VCaP (cell line): ENCODE results near the gene SYNPO.
A peak's percentile ranks its signal among the peaks of the same experiment; 100 is the strongest.

Experiments used
- H3K27ac ChIP-seq: fragments of 450-650 bp; 2 replicates; pipeline ENCODE4 v1.5.1; 2017
- TF ChIP-seq, protein P1 (sequence below): fragments of 450-650 bp; conservative IDR thresholded peaks from 2 replicates; pipeline ENCODE4 v1.5.1; 2017; ENCODE audit warnings: mild to moderate bottlenecking, moderate library complexity

Gene SYNPO

DNA sequence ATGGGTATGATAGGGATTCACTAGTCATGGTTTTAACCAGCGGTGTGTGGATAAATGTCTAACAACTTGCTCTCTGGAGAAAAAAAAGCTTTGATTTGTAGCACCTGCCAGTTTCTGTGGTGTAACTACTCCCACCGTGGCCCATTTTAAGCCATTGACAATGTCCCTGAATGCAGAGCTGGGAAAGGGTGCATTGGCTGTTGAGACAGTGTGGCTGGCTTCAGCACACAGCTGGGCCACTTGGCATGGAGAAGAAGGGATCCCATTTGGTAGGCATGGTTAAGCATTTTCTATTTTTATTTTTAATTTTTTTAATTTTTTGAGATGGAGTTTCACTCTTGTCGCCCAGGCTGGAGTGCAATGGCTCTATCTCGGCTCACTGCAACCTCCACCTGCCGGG lies 31.5 kb upstream of the SYNPO start:
- TF ChIP-seq, protein P1, sequence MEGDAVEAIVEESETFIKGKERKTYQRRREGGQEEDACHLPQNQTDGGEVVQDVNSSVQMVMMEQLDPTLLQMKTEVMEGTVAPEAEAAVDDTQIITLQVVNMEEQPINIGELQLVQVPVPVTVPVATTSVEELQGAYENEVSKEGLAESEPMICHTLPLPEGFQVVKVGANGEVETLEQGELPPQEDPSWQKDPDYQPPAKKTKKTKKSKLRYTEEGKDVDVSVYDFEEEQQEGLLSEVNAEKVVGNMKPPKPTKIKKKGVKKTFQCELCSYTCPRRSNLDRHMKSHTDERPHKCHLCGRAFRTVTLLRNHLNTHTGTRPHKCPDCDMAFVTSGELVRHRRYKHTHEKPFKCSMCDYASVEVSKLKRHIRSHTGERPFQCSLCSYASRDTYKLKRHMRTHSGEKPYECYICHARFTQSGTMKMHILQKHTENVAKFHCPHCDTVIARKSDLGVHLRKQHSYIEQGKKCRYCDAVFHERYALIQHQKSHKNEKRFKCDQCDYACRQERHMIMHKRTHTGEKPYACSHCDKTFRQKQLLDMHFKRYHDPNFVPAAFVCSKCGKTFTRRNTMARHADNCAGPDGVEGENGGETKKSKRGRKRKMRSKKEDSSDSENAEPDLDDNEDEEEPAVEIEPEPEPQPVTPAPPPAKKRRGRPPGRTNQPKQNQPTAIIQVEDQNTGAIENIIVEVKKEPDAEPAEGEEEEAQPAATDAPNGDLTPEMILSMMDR = no peak

DNA sequence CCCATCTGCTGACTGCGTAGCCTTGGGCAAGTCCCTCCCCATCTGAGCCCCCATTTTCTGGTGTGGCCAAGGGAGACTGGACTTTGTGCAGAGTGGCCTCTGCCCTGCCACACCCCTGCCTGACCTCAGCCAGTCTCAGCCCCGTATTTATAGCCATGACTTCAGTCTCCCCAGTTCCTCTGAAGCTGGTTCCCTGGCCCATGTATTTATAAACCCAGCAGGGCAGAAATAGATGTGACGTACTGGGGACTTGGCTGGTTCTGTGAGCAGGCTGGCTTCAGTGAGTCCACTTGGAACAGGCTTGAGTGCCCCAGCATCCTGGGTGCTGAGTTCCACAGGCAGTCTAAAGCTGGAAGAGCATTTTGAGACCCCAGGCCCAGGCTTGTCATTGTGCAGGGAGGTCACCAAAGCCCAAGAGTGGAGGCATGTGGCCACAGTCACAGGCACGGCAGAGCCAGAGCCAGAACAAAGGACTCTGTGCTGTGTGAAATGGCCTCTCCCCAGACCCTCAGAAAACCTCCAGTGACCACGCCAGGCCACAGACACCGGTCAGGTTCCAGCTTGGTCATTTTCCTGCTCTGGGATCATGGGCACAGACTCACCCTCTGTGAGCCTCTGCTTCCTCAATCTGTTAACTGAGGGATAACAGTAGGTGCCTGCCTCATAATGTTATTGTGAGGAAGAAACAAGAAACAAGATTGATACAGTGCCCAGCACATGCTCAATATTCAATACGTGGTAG lies 30.4 kb upstream of the SYNPO start:
- TF ChIP-seq, protein P1 = no peak
- H3K27ac ChIP-seq = no peak overlapping the region

More for the DNA sequence above, 31.5 kb upstream of the SYNPO start:
- no peak overlapping the region for H3K27ac ChIP-seq

DNA sequence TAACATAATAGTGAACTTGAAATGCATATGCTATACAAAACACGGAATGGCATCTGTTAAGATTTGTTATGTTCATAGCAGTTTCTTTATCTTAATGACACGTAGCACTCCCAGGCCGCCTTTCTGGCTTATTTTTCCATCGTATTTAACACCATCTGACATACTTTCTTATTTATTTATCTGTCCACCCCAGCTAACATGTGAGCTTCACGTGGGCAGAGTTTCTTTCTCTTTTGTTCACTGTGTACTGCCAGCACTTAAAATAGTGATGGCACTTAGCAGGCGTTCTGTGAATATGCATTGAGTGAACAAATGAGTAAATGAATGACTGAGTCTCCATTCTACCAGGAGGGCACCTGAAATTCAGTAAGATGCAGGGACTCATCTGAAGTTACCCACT lies 29.4 kb upstream of the SYNPO start:
- H3K27ac ChIP-seq = no peak overlapping the region
- TF ChIP-seq, protein P1 = no peak

DNA sequence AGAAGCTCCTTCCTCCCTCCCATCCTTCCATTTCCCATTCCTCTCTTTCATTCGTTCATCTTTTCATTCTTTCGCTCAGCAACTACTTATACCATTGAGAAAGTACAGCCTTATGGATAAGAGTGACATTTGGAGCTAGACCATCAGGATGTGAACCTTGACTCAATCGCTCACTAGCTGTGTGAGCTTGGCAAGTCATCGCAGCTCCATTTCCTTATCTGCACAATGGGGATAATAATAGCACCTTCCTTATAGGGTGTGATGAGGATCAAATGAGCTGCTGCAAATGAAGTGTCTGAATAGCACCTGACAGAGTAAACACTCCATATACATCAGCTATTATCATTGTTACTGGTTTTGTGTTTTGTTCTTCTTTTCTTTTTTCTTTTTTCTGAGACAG lies 28.1 kb upstream of the SYNPO start:
- TF ChIP-seq, protein P1 = no peak
- no peak overlapping the region for H3K27ac ChIP-seq

DNA sequence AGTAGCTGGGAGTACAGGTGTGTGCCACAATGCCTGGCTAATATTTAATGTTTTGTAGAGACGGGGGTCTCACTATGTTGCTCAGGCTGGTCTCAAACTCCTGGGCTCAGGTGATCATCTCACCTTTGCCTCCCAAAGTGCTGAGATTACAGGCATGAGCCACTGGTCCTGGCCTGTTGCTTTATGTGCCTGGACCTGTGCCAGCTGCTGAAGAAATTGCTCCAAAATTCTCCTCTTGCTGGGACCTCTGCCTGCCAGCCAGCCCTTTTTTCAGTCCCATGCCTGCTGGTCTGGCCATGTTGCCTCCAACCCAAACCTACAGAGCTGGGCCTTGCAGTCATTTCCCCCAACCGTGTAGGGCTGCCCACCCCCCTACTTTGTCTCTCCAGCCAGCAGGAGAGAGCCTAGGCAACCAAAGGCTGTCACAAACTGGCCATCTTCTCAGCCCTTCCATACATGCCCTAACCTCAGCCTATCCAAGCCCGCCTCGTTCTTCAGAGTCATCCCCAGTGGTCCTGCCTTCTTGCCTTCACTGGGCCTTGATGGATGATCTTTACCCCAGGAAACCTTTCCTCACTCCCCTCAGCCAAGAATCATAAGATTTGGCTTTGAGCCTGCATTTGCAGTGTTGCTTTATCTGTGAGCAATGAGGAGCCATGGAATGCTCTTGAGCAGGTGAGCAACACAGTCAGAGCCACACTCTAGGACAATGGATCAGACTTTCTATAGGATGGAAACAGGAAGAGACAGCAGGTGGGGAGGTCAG lies 27.4 kb upstream of the SYNPO start:
- H3K27ac ChIP-seq = no peak overlapping the region
- TF ChIP-seq, protein P1 = no peak

DNA sequence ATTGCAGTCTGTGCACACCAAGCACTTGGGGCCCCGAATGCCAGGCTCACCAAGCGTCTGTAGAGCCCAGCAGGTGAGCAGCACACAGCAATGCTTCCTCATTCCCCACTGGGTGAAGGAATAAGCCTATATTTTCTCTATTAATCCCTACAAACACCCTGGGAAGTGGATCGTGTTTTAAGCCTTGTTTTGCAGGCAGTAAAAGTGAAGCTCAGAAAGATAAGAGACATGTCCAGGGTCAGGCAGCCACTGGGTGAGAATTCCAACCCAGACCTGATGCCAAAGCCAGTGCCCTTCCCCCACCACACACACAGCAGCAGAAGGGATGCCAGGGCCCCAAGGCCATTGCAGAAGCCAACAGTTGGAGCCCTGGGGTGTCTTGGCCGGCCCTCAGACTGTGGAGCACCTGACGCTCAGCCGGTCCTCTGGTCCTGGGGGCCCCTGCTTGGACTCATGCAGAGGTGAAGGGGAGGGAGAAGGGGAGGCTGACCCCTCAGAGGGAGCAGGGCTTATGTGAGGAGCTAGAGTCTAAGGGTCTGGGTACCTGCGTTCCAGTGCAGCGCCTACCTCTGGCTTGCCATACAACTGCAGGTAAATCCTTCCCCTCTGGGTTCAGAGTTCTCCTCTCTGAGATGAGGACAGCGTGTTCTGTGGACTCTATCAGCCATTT lies 26.3 kb upstream of the SYNPO start:
- H3K27ac ChIP-seq = no peak overlapping the region
- TF ChIP-seq, protein P1 = 0 out of 2 replicates have a peak, but pooled peaks have one; percentile 24

DNA sequence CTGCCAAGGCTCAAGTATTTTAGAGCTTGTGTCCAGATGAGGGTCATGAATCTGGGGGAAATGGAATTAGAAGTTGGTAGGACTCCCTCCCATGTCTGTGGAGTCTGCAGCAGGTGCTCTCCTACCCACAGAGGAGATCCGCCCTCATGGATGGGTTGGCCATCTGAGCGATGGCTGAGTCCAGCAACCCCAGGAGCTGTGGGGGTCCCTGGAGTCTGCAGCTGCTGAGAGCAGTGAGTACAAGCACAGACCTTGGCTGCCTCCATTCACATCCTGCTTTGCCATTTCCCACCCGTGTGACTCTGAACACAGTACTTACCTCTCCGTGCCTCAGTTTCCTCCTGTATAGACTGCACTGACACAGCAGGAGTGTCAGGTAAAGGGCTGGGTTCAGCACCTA lies 25.8 kb upstream of the SYNPO start:
- TF ChIP-seq, protein P1 = no peak
- H3K27ac ChIP-seq = peak overlapping the region; percentile 70
